Skin epidermis (tissue), 12 donors: ENCODE measurements around the gene ERCC5.

ENCODE experiments used
- H3K27ac ChIP-seq, 21 experiments: fragments of 200-600 bp; sonication (generic) in 11 of 21; one replicate each; pipeline ENCODE4 v1.5.0; 2020; ENCODE audit warnings: mild to moderate bottlenecking in 3 of 21, inconsistent platforms in 2 of 21, moderate library complexity in 2 of 21
- H3K4me3 ChIP-seq, 7 experiments: fragments of 200-600 bp; sonication (generic) in 2 of 7; one replicate each; pipeline ENCODE4 v1.5.0; 2020; ENCODE audit warnings: inconsistent platforms in 2 of 7, mild to moderate bottlenecking in 2 of 7, moderate library complexity in 1 of 7

The ERCC5 gene

DNA sequence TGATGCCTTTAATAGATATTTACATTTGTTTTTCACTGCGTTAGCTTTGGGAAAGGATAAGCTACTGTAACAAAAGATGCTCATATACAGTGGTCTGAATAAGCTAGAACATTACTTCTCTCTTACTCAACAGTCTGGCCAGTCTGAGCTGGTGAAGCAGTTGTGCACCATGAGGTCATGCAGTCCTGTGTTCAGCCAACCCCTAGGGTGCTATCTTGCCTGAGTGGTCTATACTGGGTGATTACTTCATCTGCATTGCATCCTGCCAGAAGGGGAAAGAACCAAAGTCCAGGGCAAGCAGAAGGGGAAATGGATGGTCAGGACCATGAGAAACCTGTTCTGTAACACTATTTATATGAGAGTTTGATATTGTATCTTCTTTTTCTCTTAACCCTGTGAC, 31.5 kb downstream of the ERCC5 start:
- H3K4me3 ChIP-seq: no peak overlapping the region
- H3K27ac ChIP-seq: no peak overlapping the region

DNA sequence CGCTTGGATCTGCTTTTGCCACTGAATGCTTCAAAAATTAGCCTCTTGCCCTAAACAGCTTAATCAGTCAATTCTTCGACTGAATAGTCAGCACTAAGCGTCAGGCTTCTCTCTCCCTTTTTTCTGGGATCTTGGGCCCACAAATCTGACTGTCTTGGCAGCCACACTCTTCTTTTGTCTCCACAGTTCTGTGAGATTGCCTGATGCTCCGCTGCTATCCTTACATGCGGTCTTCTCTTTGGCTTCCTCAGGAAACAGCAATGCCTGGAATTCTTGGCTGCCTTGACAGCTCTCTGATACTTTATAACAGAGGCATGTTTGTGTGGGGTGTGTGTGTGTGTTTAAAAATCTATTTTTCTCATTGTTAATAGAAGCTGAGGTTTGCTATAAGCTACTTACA, 32.6 kb downstream of the ERCC5 start:
- H3K27ac ChIP-seq: no peak overlapping the region
- no peak overlapping the region for H3K4me3 ChIP-seq

DNA sequence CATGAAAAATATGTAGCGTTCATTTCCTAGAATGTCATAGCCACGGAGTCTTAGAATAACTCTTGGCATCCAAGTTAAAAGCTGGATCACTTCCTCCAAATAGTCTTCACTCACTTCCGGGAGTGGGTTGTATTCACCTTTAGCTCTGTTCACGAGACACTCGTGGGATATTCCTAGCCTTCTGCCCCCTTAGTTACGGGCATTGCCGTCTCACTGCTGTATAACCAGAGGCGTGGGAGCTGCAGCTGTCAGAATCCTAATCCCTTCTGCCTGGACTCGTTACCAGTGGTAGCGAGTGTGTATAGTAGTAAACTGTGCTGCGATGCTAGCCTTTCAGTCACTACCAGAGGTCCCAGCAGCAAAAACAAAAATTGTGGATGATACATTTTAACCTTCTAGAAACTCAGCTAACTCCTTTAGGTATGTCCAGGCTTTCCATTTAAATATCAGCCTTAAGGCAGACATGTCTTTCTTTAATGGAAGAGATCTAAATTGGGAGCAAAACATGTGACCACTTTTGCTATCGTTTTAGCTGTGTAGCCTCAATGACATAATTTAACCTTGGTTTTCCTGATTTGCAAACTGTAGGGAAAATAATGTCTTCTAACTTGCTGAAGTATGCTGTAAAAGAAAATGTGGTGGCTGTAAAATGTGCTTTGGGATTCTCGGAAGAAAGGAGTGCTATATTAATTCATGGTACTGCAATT, 34.1 kb downstream of the ERCC5 start:
- H3K27ac ChIP-seq: no peak overlapping the region

DNA sequence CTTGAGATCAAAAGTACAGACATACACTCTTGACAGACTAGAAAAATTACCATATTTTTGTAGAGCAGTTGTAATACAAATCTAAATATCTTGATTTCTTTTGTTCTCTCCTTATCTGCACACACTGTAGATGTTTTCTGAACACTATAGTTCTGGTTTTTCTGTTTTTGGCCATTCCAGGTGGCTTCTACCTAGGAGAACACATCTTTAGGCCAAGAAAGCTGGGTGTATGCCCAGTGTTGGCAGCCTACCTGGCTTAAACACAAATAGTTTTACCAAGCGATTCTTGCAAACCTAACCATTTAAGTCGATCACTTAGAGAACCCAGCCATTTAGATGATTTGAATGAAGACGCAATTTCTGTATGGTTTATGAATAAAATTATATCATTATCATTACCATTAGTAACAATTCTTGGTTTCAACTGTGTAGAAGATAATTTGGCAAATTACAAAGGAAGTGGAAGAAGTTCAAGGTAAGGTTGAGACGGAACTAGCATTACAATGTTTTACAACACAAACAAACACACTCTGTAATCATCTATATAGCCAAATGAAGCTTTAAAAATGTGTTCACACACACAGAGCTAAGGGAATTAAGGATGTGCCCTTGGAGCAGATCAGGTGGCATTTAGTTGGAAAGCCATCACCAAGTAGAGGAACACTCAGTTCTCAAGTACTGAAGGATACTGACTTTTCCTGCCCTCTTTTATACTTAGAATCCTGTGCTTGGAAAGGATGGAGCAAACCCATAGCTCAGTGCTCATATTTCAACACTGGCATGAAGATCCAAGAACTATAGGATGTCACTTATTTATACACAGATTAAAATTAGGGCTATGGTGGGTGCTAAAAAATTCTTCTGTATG, 36.2 kb downstream of the ERCC5 start:
- H3K4me3 ChIP-seq: no peak overlapping the region
- H3K27ac ChIP-seq: no peak overlapping the region

More for the DNA sequence above, 34.1 kb downstream of the ERCC5 start:
- no peak overlapping the region for H3K4me3 ChIP-seq

DNA sequence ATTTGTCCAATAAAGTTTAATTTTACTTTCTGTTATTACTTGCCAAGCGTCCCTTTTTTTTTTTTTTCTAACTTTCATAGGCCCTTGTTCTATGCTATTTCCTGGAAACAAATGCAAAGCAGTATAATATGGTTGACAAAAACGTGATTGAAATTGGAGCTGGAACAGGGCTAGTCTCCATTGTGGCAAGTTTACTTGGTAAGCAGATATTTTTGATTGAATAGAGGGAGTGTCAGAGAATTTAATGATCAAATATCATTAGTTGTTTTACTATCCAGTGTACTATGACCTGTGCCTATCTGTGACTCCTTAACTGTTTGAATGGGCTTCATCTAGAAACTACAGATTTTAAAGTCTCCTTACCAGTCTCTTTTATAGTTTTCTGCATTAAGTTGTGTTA, 46.7 kb downstream of the ERCC5 start:
- Histone ChIP-seq H3K27ac (no peak overlapping the region), H3K4me3 (no peak overlapping the region)

DNA sequence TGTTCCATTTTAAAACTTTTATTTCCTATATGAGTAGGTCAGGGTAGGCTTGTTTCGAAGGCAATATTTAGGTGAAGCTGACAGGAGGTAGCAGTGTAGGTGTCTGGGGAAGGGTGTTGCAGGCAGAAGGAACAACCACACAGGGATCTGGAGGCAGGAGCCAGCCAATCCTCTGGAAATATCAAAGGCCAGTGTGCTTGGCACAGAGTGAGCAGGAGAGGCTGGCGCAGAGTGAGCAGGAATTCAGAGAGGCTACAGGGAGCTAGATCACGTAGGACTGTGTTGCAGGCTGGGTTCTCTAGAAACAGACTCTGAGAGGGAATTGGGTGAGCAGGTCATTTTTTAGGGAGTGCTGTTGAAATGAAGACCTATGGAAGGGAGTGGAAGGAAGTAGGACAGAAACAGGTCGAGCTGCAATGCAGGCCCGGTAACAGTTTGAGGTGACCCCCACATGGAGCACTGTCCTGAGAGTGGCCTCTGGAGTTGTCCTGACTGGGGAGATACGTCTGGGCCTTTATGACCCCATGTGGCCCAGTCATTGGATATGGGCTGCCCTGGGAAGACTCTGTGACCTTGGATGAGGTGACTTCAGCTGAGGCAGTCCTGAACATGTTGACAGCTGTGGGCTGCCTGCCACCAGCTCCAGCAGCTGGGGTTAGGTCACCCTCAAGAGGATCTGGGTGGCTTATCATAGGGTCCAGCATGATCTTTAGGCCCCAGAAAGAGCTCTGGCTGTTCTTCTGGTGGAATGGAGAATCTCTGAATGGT, 51.7 kb downstream of the ERCC5 start:
- H3K4me3 ChIP-seq: no peak overlapping the region
- no peak overlapping the region for H3K27ac ChIP-seq

DNA sequence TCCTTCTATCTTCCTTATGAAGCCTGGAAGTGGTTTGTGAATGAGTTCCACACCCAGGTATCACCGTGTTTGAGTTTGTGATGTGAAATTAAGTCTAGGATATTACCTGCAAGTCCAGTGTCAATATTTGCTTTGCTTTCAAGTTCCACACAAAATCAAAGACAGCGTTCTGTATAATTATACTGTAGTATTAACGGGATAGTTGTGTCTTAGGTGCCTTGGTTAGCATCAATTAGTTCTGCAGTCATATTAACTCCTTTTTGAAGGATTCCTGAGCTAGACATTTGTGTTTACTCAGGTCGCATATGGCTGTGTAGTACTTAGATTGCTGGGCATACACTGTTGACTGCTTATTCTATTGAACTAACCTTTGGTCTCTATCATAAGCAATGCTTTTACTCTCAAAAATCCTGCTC, 54.4 kb downstream of the ERCC5 start:
- H3K27ac ChIP-seq: no peak overlapping the region

DNA sequence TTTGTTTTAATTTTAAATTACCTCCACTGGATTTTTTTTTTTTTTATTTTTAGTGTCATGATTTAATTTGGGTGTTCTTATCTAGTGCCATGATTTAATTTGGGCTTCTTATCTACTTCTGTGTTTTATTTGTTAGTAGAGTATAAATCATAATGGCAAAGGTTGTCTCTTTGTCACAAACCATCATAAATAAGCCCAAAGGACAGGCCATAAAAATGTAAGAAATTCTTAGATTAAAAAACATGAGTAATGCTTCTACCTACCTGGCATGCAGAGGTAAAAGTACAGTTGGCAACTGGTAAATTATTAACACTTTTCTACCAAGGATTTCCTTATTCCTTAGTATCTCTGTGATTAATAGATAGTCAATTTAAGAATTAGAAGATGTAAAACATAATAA, 55.2 kb downstream of the ERCC5 start:
- H3K4me3 ChIP-seq: no peak overlapping the region
- no peak overlapping the region for H3K27ac ChIP-seq

More for the DNA sequence above, 54.4 kb downstream of the ERCC5 start:
- no peak overlapping the region for H3K4me3 ChIP-seq

DNA sequence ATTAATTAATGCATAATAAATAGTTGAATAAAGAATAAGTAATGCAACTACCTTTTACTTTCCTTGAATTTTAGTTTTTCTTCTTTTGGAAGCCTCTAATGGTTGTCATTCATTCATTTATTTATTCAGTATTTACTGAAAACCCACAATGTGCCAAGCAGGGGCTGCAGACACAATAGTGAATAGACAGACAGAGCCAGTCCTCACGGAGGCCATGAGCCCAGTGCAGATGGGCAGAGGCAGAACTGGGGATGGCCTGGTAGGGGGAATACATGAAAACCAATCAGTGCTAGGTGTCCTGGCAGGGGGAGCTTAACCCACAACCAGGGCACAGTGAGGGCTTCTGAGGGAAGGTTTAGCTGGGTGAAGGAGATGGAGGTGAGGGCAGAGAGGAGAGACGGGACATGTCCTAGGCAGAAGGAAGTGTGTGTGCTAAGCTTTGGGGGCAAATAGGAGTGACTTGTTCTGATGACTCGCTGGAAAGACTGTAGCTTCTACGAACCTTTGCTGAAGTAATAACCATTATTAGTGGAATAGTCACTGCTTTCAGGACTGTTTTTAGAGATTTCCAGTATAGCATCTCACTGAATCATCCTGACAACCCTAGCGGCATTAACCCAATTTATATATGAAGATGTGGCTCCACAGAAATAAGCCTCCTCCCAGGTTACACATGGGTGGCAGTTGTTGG, 55.9 kb downstream of the ERCC5 start:
- H3K27ac ChIP-seq: no peak overlapping the region

DNA sequence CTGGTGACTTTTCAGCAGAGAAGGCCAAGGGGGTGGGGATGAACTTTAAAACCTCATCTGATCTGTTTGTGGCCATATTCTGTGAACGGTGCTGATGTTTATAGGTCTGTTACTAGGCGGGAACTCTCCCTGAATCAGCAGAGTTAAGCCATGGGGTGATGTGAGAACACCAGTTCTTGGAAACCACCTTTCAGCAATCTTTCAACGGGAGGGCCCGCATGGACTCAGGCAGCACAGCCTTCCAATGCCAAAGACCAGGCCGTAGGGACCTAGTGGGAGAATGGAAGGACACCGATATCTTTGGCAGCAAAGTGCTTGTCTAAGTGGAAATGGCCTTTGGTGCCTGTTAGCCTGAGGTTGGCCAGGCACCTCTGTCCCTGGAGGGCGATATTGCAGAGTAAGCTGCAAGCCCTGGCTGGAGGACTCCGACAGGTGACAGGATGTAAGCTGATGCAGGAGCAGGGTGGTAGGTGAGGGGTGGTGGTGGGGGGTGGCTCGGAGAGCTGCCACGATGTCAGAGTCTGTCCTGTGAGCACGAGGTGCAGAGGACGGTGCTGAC, 57.0 kb downstream of the ERCC5 start:
- Histone ChIP-seq H3K27ac (no peak overlapping the region), H3K4me3 (no peak overlapping the region)

More for the DNA sequence above, 55.9 kb downstream of the ERCC5 start:
- H3K4me3 ChIP-seq: no peak overlapping the region

DNA sequence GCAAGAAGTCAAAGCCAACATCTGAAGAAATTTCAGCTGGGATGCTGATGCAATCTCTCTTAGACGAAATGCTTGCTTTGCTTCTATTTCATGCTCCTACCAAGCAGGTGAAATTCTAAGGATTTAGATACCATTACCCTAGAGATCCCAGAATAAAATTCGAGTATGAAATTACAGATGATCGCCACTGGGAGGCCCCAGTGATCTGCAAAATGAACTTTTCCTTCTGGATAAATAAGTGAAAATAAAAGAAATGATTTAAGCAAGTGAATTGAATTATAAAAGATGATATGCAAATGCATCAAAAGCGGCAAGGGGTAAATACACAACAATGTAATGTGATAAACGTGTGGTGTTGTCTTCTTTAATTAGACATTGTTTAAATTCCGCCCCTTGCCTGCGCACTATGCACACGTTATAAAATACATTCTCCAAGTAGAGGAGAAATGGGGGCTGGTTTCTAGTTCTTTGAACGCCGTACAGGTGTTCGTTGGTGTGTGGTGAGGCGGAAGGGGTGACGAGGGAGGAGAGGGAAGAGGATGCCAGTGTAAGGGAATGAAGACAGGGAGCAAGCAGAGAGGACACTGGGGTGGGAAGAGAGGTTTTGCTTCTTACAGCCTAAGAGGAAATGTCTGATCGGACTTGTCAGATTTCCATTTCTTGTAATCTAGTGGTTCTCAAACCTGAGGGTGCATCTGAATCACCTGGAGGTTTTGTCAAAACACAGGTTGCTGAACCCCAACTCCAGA, 58.0 kb downstream of the ERCC5 start:
- no peak overlapping the region for H3K4me3 ChIP-seq

DNA sequence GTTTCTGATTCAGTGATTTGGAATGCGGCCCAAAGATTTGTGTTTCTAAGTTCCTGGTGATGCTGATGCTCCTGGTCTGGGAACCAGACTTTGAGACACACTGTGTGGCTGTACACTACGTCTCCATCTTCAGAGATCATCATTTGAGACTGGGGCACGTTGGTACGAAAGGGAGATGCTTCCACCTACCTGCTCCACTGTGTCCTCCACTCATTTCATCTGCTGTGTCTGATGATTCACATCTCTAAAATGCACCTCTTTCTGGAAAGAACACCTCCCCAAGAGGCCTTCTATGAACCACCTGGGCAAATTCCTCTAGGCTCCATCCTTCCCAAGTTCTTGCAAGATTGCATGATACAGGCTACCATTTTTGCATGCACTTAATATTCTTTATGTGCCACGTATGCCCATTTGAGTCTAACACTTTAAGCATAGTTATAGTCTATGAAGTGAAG, 58.6 kb downstream of the ERCC5 start:
- Histone ChIP-seq H3K27ac (no peak overlapping the region), H3K4me3 (no peak overlapping the region)

More for the DNA sequence above, 58.0 kb downstream of the ERCC5 start:
- no peak overlapping the region for H3K27ac ChIP-seq

DNA sequence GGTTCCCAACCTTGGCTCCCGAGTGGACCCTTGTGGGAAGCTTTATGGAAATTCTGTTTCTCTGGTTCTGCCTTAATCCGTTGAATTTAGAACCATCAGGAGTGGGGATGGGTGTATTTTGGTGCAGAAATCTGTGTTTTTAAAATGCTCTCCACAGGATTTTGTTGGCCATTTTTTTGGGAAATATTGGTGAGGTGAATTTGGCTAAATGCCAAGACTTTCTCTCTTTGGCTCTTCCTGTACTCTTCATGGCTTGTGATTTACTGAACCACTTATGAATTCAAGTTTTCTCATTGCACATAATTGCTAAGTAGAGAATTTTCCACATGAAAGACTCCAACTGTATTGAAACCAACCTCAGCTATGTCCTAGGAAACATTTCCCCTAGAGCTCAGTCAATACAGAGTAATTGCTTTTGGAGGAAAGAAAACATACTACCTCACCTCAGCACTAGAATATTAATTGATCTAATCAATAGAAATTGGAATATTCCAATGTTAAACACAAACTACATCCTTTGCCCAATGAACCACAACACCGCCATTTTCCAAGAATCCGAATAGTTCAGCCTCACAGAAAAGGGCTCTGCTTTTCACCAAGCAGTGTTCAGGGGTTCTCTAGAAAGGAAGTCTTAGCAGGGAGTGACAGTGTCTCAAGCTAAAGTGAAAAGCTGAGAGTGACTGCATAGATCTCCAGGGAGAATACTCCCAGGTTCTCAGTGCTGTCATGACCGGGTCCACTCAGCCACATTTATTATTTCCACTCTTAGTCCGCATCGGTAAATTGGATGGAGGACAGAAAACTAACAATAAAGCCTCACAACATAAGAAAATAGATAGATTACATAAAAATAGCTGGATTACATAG, 60.3 kb downstream of the ERCC5 start:
- Histone ChIP-seq H3K4me3 (no peak overlapping the region), H3K27ac (no peak overlapping the region)

DNA sequence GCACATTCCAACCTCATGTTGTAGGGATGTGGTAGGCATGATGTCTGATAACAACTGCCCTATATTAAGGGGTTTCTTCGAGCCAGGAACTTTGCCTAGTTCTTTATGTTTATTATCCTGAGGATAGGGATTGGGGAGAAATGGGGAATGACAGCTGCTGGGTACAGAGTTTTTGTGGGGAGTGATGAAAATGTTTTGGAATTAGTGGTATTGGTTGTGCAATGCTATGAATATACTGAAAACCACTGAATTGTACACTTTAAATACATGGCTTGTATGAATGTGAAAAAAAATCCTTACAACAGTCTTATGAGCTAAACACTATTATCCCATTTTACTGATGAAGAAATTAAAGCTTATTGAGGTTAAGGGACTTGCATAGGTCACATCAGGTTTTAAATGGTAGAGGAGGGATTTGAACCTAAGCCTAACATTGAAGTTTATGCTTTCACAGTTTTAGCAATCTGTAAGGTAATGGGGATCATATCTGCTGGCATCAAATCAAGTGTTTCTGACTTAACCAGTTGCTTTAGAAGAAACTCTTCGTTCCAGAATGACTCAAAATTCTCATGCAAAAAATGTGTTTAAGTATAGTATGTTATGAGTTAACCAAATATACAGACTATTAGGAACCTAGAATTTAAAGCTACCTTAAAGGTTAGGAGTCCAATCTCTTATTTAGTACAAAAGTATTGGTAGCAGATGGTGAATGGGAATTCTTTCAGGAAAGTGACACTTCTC, 61.4 kb downstream of the ERCC5 start:
- H3K27ac ChIP-seq: no peak overlapping the region
- no peak overlapping the region for H3K4me3 ChIP-seq

DNA sequence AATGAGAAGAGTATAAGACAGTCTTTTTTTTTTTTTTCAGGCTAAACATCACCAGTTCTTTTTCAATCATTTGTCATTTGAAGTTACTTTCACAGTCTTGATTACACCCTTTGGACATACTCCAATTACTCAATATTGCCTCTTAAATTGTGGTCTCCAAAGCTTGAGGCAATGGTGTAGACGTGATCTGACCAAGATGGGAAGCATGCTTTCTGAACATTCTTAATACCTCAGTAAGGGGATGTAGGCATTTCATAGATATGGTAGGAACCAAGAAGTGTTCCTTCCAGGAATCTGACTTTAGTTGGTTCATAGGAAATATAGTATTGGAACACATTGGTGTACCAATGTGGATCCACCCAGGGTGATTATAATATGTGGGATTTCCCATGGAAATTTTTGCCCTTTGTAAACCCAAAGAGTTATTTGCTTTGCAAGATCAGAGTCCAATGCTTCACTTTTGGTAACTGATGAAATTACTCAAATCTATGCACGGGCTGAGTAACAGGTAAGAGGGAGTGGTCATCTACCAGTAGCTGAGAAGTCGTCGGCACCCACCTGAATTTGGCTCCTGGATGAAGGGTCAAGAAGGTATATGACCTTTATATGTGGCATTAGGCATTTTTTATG, 62.2 kb downstream of the ERCC5 start:
- H3K4me3 ChIP-seq: no peak overlapping the region
- H3K27ac ChIP-seq: no peak overlapping the region

DNA sequence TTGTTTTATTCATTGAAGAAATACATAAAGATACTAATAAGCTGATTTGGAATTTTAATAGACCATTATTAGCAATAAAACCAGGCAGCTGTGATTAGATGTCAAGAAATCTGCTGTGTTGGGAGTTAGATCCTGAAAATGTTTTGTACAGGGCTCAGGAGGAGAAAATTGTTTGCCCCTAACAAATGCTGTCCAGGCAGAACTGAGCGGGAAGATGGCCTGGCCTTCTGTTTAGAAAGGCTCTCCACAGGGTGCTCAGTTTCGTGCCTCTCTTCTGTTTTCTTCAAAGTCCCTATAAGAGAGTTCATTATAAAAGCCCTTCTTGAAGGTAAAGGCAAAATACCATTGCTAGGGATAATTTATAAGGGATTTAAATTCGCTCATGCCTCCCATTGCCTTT, 64.1 kb downstream of the ERCC5 start:
- Histone ChIP-seq H3K4me3 (no peak overlapping the region), H3K27ac (no peak overlapping the region)

DNA sequence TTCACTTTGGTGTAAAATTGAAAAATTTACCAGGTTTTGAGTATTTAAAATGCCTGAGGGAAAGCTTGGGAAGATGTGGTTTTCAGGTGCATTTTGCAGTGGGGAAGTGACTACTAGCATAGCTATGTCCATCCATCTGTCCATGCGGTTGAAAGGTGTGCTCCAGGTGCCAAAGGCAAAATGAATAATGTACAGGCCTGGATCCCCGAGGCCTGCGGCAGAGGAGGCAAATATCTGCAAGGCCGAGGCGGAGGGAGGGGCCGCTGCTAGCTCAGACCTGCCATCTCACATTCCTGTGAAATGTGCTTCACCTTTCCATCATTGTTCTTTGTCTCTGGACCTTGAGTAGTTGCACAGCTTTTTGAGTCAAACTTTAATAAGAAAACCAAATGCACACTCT, 65.5 kb downstream of the ERCC5 start:
- H3K4me3 ChIP-seq: no peak overlapping the region
- peak overlapping the region in 1 of 21 experiments; percentile 18 for H3K27ac ChIP-seq
